GM18517 (cell line): ENCODE measurements around the gene C2orf15.
"Not testable (repeated sequence)": the region's sequence is repeated elsewhere in the genome, so short reads cannot be mapped to it uniquely, and the experiment has no call there.

Experiments
- ATAC-seq: cut with Tn5 transposase; IDR thresholded peaks from one replicate; pipeline ENCODE4 v1.9.1; 2021; ENCODE audit warnings: mild to moderate bottlenecking, moderate library complexity; ENCODE audit not compliant: unreplicated experiment

C2orf15 gene

GRCh38 chr2:99159594-99159993, 18.1 kb downstream of the C2orf15 start:
- no peak for ATAC-seq

- no peak for ATAC-seq
These were observed 24.7 kb downstream of the C2orf15 start for GRCh38 chr2:99166218-99166617.

- ATAC-seq = no peak
These were observed 28.0 kb downstream of the C2orf15 start for GRCh38 chr2:99169534-99169933.

- no peak for ATAC-seq
These were observed 30.1 kb downstream of the C2orf15 start for GRCh38 chr2:99171377-99172140.

DNA sequence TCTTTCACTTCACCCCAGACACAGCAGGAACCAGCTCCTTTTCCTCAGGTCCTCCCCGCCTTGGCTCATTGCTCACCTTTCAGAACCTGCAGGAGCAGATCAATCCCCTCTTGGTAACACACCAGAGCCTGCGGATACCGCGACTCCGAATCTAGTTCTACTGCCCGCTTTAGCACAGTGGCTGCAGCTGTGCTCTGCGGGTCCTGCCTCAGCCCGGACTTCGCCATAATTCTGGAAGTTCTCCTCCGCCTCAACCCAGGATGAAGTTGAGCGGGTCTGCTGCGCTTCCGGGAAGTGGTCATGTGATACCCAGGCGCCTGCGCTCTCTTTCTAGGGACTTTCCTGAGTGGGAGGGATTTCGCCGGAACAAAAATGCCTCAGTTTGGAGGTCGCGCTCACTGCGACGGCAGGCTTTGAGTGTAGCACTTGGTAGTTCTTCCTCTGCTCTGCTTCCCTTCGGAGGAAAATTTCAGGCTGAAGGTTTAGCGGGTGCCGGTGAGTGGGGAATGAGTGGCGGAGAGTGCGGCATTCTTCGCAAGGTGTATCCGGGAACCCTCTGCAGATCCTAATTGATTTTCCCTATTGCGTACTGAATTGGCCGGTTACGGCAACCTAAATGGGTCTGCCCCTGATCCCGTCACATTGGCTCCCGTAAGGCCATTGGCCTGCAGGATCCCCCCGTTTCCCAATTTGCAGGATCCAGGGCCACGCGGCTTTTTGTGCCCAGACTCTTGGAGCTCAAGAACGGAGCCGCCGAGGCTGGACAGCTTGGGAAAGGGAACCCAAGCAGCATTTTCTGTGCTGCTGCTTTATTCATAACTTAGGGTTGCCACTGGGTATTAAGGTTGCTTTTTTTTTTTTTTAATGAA, 39.5 kb downstream of the C2orf15 start, which contains the start of the genes MITD1 and MRPL30:
TSS of gene MITD1 (minus strand) at position 304 of the 869 bp plus-strand sequence. CDS start at position 227, 77 bp downstream.
TSS of gene MRPL30 (plus strand) at position 430 of the 869 bp plus-strand sequence. CDS start 5,020 bp downstream, outside the sequence.
- peak; percentile 95 for ATAC-seq

GRCh38 chr2:99181624-99182000, 40.1 kb downstream of the C2orf15 start:
- no peak for ATAC-seq

GRCh38 chr2:99183025-99183424, 41.5 kb downstream of the C2orf15 start:
- no peak for ATAC-seq

GRCh38 chr2:99184811-99185210, 43.3 kb downstream of the C2orf15 start:
- no peak for ATAC-seq

DNA sequence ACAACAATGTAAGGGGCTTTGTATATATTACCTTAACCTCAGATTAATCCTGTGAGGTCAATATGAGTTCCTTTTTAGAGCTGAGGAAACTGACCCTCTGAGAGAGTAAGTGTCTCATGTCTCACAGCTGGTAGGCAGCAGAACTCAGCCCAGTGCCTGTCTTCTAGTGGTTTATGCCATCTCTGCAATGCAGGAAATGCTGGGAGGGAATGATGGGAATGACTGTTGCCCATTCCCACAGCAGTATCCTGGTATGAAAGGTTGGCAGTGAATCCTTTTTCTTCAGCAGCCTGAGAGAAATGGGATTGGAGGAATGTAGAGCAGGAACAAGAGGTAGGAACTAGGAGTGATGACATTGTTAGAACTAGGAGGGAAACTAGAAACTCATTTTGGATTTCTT, 45.5 kb downstream of the C2orf15 start:
- ATAC-seq = no peak

DNA sequence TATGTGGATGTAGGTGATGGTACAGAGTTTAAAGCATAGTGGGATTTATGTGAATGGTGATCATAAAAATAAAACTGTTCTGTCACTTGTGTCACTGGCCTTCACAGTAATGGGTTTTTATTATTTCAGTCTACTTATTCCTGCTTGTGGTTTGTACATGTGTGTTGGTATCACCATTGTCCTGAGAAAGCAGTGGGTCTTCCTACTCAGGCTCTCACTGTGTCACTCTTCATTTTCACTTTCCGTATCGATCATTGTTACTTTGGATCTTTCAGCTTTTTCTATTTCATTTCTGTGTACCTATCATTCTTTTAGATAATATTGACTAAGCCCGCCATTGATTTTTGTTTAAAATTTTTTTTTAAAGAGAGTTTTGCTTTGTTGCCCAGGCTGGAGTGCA, 46.9 kb downstream of the C2orf15 start:
- ATAC-seq = no peak

DNA sequence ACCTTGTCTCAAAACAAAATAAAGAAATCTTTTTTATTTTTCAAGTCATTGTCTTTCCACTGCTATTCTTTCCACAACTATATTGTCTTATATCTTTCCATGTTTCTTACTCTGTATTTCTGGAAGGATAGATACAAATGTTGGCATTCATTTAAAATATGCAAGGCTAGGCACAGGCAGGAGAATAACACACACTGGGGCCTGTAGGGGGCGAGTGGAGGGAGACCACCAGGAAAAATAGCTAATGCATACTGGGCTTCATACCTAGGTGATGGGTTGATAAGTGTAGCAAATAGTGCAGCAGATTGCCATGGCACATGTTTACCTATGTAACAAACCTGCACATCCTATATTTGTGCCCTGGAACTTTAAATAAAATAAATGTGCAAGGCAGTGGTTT, 49.0 kb downstream of the C2orf15 start:
- no peak for ATAC-seq

DNA sequence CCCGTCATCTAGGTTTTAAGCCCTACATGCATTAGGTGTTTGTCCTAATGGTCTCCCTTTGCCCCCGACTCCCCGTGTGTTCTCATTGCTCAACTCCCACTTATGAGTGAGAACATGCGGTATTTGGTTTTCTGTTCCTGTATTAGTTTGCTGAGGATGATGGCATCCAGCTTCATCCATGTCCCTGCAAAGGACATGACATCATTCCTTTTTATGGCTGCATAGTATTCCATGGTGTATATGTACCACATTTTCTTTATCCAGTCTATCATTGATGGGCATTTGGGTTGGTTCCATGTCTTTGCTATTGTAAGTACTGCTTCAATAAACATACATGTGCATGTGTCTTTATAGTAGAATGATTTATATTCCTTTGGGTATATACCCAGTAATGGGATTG, 50.9 kb downstream of the C2orf15 start:
- ATAC-seq = not testable (repeated sequence)

DNA sequence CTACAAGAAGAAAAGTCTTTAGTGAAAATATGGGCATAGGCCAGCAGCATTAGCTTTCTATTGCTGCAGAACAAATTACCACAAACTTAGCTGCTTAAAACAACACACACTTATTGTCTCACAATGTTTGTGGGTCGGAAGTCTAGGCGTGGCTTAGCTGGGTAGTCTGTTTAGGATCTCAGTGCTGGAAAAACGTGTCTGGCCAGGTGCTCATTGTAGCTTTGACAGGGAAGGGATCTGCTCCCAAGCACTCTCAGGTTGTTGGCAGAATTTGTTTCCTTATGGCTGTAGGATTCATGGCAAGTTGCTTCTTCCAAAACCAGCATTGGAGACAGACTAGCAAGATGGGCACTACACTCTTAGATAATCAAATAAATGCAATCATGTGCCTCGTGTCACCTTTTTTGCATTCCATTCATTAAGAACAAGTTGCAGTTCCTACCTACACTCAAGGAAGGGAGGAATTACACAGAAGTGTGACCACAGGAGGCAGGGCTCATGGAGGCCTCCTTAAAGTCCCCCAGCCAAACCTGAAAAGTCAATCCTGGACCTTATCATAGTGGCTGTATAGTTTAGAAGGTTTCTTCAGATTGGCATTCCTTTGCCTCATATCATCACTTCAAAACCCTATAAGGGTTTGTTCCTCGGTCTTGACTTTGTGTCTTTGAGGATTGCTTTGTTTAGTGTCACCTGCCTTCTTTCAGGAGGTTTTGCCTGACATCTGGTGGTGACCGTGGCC, 56.8 kb downstream of the C2orf15 start:
- ATAC-seq = no peak

DNA sequence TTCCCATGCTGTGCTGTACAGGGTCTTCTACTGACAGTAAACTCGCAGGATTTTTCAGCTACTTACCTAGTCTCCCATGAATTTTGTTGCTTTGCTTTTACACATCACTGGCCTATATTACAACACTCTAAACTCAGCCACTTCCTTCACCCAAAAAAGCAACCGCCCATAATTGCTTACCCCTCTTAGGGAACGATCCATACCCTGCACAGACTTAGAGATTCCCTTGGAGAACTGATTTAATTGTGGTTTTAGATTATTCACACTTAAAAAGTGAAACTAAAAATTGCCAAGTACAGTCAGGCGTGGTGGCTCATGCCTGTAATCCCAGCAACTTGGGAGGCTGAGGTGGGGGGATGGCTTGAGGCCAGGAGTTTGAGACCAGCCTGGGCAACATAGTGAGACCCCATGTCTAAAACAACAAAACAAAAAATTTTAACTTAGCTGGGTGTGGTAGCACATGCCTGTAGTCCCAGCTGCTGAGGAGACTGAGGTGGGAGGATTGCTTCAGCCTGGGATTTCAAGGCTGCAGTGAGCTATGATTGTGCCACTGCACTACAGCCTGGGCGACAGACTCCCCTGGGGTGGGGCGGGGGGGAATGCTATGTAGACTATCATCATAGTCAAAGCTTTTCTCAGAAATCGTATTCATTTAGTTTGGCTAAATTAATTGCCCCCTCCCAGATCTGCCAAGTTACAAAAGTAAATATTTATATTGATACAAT, 58.7 kb downstream of the C2orf15 start:
- no peak for ATAC-seq
